ENCODE data around the gene CCDC177. TPM values are rescaled to one million over a fixed set of nuclear protein-coding genes. Genes with fewer than 3 reads are reported as not detected.
A peak's percentile ranks its signal among the peaks of the same experiment; 100 is the strongest.

CCDC177 gene
- total RNA-seq, 6 experiments from 2014 or later, result 0.06 to 0.11 (median 0.07) TPM; not detected in 3

DNA sequence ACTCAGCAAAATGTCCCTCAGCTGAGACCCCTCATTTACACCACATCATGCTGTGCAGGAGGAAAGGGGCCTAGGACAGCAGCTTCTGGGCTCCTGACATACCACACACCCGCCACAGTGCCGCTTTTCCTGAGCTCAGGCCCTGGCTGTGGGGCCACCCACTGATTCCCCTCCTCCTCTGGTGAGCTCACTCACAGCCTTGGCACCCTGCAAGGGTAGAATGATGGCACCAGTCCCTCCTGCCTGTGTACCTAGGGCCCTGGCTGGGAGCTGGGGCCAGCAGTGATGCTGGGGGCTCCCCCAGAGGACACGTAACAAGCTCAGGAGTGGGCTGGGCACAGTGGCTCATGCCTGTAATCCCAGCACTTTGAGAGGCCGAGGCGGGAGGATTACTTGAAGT lies 45.7 kb downstream of the CCDC177 start:
- H3K36me3 ChIP-seq, result no peaks in the 10 kb centered on the region
- no peak overlapping the region for H3K4me3 ChIP-seq
- no peak for TF ChIP-seq POLR2A (IDR thresholded peaks at IDR 0.05)
- TF ChIP-seq, protein P1, sequence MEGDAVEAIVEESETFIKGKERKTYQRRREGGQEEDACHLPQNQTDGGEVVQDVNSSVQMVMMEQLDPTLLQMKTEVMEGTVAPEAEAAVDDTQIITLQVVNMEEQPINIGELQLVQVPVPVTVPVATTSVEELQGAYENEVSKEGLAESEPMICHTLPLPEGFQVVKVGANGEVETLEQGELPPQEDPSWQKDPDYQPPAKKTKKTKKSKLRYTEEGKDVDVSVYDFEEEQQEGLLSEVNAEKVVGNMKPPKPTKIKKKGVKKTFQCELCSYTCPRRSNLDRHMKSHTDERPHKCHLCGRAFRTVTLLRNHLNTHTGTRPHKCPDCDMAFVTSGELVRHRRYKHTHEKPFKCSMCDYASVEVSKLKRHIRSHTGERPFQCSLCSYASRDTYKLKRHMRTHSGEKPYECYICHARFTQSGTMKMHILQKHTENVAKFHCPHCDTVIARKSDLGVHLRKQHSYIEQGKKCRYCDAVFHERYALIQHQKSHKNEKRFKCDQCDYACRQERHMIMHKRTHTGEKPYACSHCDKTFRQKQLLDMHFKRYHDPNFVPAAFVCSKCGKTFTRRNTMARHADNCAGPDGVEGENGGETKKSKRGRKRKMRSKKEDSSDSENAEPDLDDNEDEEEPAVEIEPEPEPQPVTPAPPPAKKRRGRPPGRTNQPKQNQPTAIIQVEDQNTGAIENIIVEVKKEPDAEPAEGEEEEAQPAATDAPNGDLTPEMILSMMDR (IDR thresholded peaks at IDR 0.05), result no peak
- ATAC-seq, result no peak
- no peaks in the 10 kb centered on the region for H3K4me1 ChIP-seq
- H3K9me3 ChIP-seq, result no peaks in the 10 kb centered on the region
- peak in 1 of 3 donors; percentile 28 for DNase-seq
- 85% methylated on average over 4 of the region's 5 CpGs for WGBS (ENCODE audit: insufficient coverage, low coverage, low lambda C conversion rate, missing lambda C conversion rate)
- no peak overlapping the region for H3K27ac ChIP-seq
- no peaks in the 10 kb centered on the region for H3K27me3 ChIP-seq
- intact Hi-C loops (cut with DNase I), result no loop called here

DNA sequence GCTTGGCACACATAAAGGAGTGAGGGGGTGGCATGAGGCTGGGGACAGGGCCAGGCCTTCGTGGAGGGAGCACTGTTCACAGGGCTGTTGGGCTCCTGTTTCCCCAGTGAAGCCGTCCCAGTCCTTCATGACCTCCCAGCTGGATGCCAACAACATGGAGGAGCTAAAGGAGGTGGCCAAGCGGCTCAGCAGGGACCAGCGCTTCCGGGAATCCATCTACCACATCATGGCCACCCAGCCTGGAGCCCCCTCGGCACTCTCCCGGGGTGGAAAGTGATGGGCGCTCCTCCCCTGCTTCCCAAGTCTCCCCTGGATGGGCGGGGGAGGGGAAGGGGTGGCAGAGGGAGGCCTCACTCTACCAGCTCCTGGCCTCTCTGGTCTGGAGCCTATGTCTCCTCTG lies 46.5 kb downstream of the CCDC177 start:
- no peak for TF ChIP-seq POLR2A (IDR thresholded peaks at IDR 0.05)
- TF ChIP-seq, protein P1 (IDR thresholded peaks at IDR 0.05), result no peak
- no peaks in the 10 kb centered on the region for H3K4me1 ChIP-seq
- H3K27ac ChIP-seq, result no peak overlapping the region
- no peaks in the 10 kb centered on the region for H3K27me3 ChIP-seq
- H3K9me3 ChIP-seq, result no peaks in the 10 kb centered on the region
- no peak overlapping the region for H3K4me3 ChIP-seq
- no peak for ATAC-seq
- no peaks in the 10 kb centered on the region for H3K36me3 ChIP-seq
- WGBS (ENCODE audit: insufficient coverage, low coverage, low lambda C conversion rate, missing lambda C conversion rate), result 20% methylated on average over 1 of the region's 9 CpGs
- intact Hi-C loops (cut with DNase I), result no loop called here
- DNase-seq, result no peak

DNA sequence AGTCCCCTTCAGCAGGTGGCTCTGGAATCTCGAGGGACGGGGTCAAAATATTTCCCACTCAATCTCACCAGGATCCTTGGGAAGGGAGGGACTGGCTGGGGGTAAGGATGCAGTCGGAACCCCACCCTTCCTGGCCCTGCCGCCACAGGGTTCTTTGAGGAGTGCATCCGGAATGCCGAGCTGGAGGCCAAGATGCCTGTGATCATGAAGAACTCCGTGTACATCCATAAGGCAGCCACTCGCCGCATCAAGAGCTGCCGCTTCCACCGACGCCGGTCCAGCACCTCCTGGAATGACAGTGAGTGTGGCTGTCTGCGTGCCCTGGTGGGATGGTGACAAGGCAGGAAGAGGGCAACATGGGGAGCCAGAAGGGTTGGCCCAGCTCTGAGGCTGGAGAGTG lies 47.0 kb downstream of the CCDC177 start:
- Histone ChIP-seq H3K27me3 (no peaks in the 10 kb centered on the region), H3K4me1 (no peaks in the 10 kb centered on the region), H3K36me3 (no peaks in the 10 kb centered on the region), H3K9me3 (no peaks in the 10 kb centered on the region), H3K27ac (no peak overlapping the region), H3K4me3 (no peak overlapping the region)
- TF ChIP-seq, protein P1 (IDR thresholded peaks at IDR 0.05), result no peak
- no peak for TF ChIP-seq POLR2A (IDR thresholded peaks at IDR 0.05)
- intact Hi-C loops (cut with DNase I), result no loop called here
- ATAC-seq (no peak), DNase-seq (no peak)
- WGBS (ENCODE audit: insufficient coverage, low coverage, low lambda C conversion rate, missing lambda C conversion rate), result 42% methylated on average over 2 of the region's 14 CpGs

DNA sequence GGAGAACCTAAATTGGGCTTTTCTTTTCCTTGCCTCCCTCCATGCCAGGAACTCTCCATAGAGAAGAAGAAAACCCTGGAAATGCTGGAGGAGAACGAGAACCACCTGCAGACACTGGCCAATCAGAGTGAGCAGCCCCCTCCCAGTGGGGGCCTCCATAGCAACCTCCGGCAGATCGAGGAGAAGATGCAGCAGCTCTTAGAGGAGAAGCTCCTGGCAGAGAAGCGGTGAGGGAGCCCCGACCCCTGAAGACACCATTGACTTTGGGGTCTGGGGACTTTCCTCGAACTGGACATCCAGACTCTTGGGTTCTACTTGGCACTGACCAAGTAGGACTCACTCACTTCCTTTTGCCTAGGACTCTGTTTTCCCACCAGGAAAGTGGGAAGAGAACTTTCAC lies 48.8 kb downstream of the CCDC177 start:
- Histone ChIP-seq H3K4me3 (no peak overlapping the region), H3K27me3 (no peaks in the 10 kb centered on the region), H3K4me1 (no peaks in the 10 kb centered on the region), H3K27ac (no peak overlapping the region), H3K36me3 (no peaks in the 10 kb centered on the region), H3K9me3 (no peaks in the 10 kb centered on the region)
- 70% methylated on average over 5 of the region's 6 CpGs for WGBS (ENCODE audit: insufficient coverage, low coverage, low lambda C conversion rate, missing lambda C conversion rate)
- no peak for ATAC-seq
- TF ChIP-seq, protein P1 (IDR thresholded peaks at IDR 0.05), result no peak
- no peak for TF ChIP-seq POLR2A (IDR thresholded peaks at IDR 0.05)
- no peak for DNase-seq
- intact Hi-C loops (cut with DNase I), result no loop called here

DNA sequence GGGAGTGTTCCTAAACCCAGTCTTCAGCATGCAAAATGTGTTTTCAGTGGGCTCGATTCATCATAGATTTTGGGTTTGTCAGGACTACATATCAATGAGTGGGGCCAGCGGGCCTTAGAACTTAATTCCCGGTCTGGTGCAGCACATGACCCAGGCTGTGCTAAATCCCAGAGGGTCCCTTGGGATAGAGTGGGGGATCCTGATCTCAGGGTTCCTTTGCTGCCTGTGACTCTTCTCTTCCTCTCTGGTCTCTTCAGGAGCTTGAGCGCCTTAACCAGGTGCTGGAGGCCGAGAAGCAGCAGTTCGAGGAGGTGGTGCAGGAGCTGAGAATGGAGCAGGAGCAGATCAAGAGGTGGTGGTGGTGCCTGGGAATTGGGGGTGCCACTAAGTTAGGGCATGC lies 52.6 kb downstream of the CCDC177 start:
- ATAC-seq (no peak), DNase-seq (no peak)
- Histone ChIP-seq H3K36me3 (no peaks in the 10 kb centered on the region), H3K27me3 (no peaks in the 10 kb centered on the region), H3K4me1 (no peaks in the 10 kb centered on the region), H3K4me3 (no peak overlapping the region), H3K27ac (no peak overlapping the region), H3K9me3 (no peaks in the 10 kb centered on the region)
- TF ChIP-seq POLR2A (IDR thresholded peaks at IDR 0.05), result no peak
- TF ChIP-seq, protein P1 (IDR thresholded peaks at IDR 0.05), result no peak
- WGBS (ENCODE audit: insufficient coverage, low coverage, low lambda C conversion rate, missing lambda C conversion rate), result 70% methylated on average over 2 of the region's 6 CpGs
- intact Hi-C loops (cut with DNase I), result no loop called here

All from right lobe of liver (tissue), 6 donors.